GM12878 (cell line): ENCODE data around the gene TTYH1.

Experiments used
- ASH2L ChIP-seq: fragments of 300-600, 200-600 bp; sonication (generic); IDR thresholded peaks from 2 replicates; pipeline ENCODE4 v1.6.1; 2017; ENCODE audit warnings: low read depth, mild to moderate bottlenecking, borderline replicate concordance
- CEBPB ChIP-seq, 2 experiments: fragments of 150-350 bp in 1 of 2; IDR thresholded peaks; 2 replicates each; pipeline ENCODE4 v1.6.1; 2012 to 2014; ENCODE audit warnings: low read depth in 2 of 2, low read length in 2 of 2, borderline replicate concordance in 1 of 2, inconsistent platforms in 1 of 2
- CEBPZ ChIP-seq: fragments of 150-350 bp; IDR thresholded peaks from 2 replicates; pipeline ENCODE4 v1.6.1; 2016; ENCODE audit warnings: low read depth, low read length
- CHD1 ChIP-seq: IDR thresholded peaks from 2 replicates; pipeline ENCODE4 v1.6.1; 2012; ENCODE audit warnings: low read depth, low read length, improper control_type of control experiment
- CTCF ChIP-seq, 3 experiments: IDR thresholded peaks in 2 of 3; conservative IDR thresholded peaks in 1 of 3; 2 replicates each; pipeline ENCODE4 v1.5.1; 2011; ENCODE audit warnings: low read depth in 3 of 3, low read length in 3 of 3, mild to moderate bottlenecking in 3 of 3, control low read depth in 2 of 3, moderate library complexity in 2 of 3, inconsistent platforms in 1 of 3, mixed read lengths in 1 of 3; ENCODE audit not compliant: control insufficient read depth in 2 of 3, insufficient read depth in 1 of 3; ENCODE audit errors: extremely low read depth in 1 of 3
- EZH2 ChIP-seq: IDR thresholded peaks from 2 replicates; pipeline ENCODE4 v1.6.1; 2012; ENCODE audit warnings: low read depth, mild to moderate bottlenecking, control low read depth, inconsistent platforms, low read length, borderline replicate concordance; ENCODE audit not compliant: control insufficient read depth
- JUNB ChIP-seq: IDR thresholded peaks from 2 replicates; pipeline ENCODE4 v1.6.1; 2016; ENCODE audit warnings: antibody characterized with exemption, mild to moderate bottlenecking
- JUND ChIP-seq: IDR thresholded peaks from 2 replicates; pipeline ENCODE4 v1.6.1; 2012; ENCODE audit warnings: low read depth, mild to moderate bottlenecking, low read length, improper control_type of control experiment, moderate library complexity
- MAX ChIP-seq: IDR thresholded peaks from 2 replicates; pipeline ENCODE4 v1.6.1; 2012; ENCODE audit warnings: low read depth, low read length, improper control_type of control experiment
- NR2C2 ChIP-seq: IDR thresholded peaks from 2 replicates; pipeline ENCODE4 v1.6.1; 2011; ENCODE audit warnings: borderline replicate concordance, low read depth; ENCODE audit not compliant: control insufficient read depth, insufficient read length
- POLR2AphosphoS5 ChIP-seq: IDR thresholded peaks from 2 replicates; pipeline ENCODE4 v1.6.1; 2011; ENCODE audit warnings: mild to moderate bottlenecking, low read length, inconsistent platforms
- ZBTB33 ChIP-seq: fragments of 450-650 bp; IDR thresholded peaks from 2 replicates; pipeline ENCODE4 v1.6.1; 2017; ENCODE audit warnings: mild to moderate bottlenecking
- ZZZ3 ChIP-seq: IDR thresholded peaks from 2 replicates; pipeline ENCODE4 v1.6.1; 2011; ENCODE audit warnings: low read depth; ENCODE audit not compliant: control insufficient read depth, insufficient read length

GRCh38 chr19:54408456-54409026 lies 6.7 kb upstream of the TTYH1 start:
- TF ChIP-seq CHD1 (no peak), CTCF (IDR thresholded peaks at IDR 0.05 in 2 of 3, conservative IDR thresholded peaks at IDR 0.05 in 1 of 3; ENCODE audit: control insufficient read depth in 2 of 3, extremely low read depth in 1 of 3, insufficient read depth in 1 of 3, low read depth in 3 of 3, low read length in 3 of 3) (no peak), NR2C2 (no peak), CEBPZ (no peak), ZZZ3 (no peak), ASH2L (no peak), JUND (no peak), POLR2AphosphoS5 (no peak), JUNB (no peak), EZH2 (no peak), MAX (no peak), CEBPB (IDR thresholded peaks at IDR 0.05; ENCODE audit: borderline replicate concordance in 1 of 2, low read depth in 2 of 2, low read length in 2 of 2) (no peak), ZBTB33 (no peak)
